Bronchial epithelial cell (primary cell): ENCODE data around the gene RNF113A. TPM values are rescaled to one million over a fixed set of nuclear protein-coding genes. Genes with fewer than 3 reads are reported as not detected.
A peak's percentile ranks its signal among the peaks of the same experiment; 100 is the strongest.
"Not testable (repeated sequence)": the region's sequence is repeated elsewhere in the genome, so short reads cannot be mapped to it uniquely, and the experiment has no call there.

Experiments
- DNase-seq: peaks from one replicate; pipeline ENCODE4 v3.0.0-alpha.2; 2010; ENCODE audit warnings: low read depth
- FAIRE-seq: peaks from 2 replicates; lab custom pipeline; 2011; peaks lifted over from hg19 to GRCh38; lab: Jason Lieb, UNC
- H3K27me3 ChIP-seq: 2 replicates; pipeline ENCODE4 v1.5.1; 2011; ENCODE audit warnings: low read length; ENCODE audit not compliant: control insufficient read depth, insufficient read depth
- H3K36me3 ChIP-seq: 2 replicates; pipeline ENCODE4 v1.5.1; 2011; ENCODE audit warnings: low read length; ENCODE audit not compliant: control insufficient read depth, insufficient read depth
- H3K4me3 ChIP-seq: 2 replicates; pipeline ENCODE4 v1.5.1; 2011; ENCODE audit warnings: mild to moderate bottlenecking, low read depth, low read length, control low read depth
- total RNA-seq: library from RNA; depleted of rRNA; stranded (reverse); fragments of >200 nt; gene quantifications from 2 replicates; pipeline ENCODE4 v1.2.1, GENCODE V29; 2014
- TF ChIP-seq, protein P1 (sequence below): IDR thresholded peaks from 2 replicates; pipeline ENCODE4 v1.5.1; 2011; ENCODE audit warnings: mild to moderate bottlenecking, moderate library complexity, low read length, control low read depth, inconsistent platforms; ENCODE audit not compliant: insufficient read depth, severe bottlenecking

The RNF113A gene
- total RNA-seq, 1 donor from 2014 or later: 17.6 TPM

DNA sequence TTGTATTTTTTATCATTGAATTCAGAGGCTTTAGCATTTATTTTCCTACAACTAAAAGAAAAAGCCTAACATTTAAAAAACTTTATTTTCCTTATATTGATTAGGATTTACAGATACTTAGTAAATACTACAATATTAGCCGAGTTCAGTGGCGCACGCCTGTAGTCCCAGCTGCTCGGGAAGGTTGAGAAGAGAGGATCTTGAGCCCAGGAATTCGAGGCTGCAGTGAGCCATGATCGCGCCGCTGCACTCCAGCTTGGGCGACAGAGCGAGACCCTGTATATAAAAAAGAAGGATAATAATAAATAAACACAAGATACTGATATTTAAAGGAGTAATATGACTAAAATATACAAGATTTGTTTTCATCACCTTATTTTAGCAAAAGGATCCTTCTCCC is 18.1 kb downstream of the RNF113A start:
- Histone ChIP-seq H3K4me3 (peak overlapping the region; percentile 43), H3K27me3 (no peaks in the 10 kb centered on the region), H3K36me3 (no peaks in the 10 kb centered on the region)
- no peak for FAIRE-seq
- TF ChIP-seq, protein P1, sequence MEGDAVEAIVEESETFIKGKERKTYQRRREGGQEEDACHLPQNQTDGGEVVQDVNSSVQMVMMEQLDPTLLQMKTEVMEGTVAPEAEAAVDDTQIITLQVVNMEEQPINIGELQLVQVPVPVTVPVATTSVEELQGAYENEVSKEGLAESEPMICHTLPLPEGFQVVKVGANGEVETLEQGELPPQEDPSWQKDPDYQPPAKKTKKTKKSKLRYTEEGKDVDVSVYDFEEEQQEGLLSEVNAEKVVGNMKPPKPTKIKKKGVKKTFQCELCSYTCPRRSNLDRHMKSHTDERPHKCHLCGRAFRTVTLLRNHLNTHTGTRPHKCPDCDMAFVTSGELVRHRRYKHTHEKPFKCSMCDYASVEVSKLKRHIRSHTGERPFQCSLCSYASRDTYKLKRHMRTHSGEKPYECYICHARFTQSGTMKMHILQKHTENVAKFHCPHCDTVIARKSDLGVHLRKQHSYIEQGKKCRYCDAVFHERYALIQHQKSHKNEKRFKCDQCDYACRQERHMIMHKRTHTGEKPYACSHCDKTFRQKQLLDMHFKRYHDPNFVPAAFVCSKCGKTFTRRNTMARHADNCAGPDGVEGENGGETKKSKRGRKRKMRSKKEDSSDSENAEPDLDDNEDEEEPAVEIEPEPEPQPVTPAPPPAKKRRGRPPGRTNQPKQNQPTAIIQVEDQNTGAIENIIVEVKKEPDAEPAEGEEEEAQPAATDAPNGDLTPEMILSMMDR: no peak
- DNase-seq: no peak

DNA sequence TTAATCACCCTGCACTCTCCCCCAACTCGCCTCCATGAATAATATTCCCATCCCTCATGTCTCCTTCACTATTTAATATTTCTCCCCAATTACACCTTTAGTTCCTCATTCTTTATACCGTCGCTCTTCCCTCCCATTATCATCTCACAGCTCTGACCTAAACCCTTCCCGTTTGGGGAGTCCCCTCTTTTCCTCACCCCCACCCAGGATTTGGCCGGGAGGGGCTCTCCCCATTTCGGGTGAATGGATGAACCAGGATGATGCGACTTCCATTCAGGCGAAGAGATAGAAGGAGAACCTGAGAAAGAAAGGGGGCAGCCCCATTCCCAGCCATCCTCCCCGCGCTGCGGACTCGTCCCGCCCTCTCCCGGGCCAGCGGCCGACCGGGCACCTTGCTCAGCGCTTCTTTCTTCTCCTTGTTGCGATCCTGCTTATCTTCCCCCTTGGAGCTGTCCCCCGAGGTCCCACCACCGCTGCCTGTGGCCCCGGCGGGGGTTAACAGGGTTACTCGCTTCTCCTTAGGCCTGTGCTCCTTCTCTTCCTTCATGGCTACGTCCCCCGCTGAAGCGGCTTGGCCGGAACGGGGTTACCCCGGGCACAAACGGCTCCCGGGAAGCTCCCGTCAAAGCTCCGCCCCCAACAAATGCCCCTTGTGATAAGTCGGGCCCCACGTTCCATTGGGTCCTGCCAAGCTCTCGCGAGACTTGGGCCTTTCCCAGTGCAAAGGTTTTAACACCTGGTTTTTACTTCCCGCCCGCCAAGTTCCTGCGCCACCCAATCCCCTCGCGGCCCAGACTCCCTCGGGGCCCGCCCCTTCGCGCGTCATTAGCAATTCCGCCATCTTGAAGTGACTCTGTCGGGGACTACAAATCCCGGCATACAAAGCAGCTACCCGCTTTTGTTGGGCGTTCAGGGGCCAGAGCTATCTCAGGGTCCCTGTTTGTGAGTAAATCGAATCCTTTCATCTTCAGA is 18.9 kb downstream of the RNF113A start, which contains the start of gene UPF3B:
Gene UPF3B, minus strand, starts transcription at position 582 of the 972 bp plus-strand sequence. Its CDS starts 35 bp downstream, at position 547.
- TF ChIP-seq, protein P1: no peak
- FAIRE-seq (no peak), DNase-seq (peak; percentile 91)
- Histone ChIP-seq H3K27me3 (no peaks in the 10 kb centered on the region), H3K36me3 (no peaks in the 10 kb centered on the region), H3K4me3 (peak within 1 kb of the TSS; percentile 51)

DNA sequence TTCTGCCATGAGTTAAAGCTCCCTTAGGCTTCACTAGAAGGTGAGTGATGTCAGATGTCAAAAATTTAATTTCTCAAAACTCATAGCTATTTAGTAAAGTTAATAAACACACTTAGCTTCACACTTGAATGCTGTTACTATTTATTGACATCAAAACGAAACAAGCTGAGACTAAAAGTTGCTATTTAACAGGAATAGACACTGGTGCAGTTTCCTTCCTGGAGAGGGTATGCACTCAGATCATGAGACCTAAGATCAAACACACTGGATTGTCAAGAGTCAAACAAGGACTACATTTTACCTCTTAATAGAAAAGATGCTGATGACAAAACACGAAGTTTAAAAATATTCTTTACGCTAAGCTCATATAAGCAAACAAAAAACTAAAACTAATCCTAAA is 37.6 kb downstream of the RNF113A start:
- FAIRE-seq (no peak), DNase-seq (no peak)
- H3K36me3 ChIP-seq: no peaks in the 10 kb centered on the region
- TF ChIP-seq, protein P1: no peak
- H3K27me3 ChIP-seq: no peaks in the 10 kb centered on the region
- H3K4me3 ChIP-seq: no peak overlapping the region

GRCh38 chrX:119828446-119828845 is 43.1 kb downstream of the RNF113A start:
- H3K4me3 ChIP-seq: no peak overlapping the region
- no peaks in the 10 kb centered on the region for H3K36me3 ChIP-seq
- no peak for DNase-seq
- FAIRE-seq: no peak
- H3K27me3 ChIP-seq: no peaks in the 10 kb centered on the region
- TF ChIP-seq, protein P1: no peak

DNA sequence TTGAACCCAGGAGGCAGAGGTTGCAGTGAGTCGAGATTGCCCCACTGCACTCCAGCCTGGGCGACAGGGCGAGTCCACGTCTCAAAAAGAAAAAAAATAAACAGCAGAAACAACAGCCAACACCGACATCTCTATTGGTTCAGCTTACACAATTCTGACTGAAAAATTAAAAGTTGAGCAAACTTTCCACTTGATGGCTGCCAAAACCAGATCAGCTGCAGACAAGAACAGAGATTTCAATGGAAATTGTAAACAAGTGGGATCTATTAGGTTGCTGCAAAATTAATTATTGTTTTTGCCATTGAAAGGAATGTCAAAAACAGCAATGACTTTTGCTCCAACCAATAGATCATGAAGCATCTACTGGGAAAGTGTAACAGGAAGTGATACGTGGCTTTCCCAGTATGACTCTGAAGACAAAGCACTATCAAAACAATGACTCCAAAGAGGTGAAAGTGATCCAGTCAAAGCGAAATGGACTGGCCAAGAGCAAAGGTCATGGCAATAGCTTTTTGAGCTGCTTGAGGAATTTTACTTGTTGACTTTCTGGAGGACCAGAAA is 45.1 kb downstream of the RNF113A start:
- no peaks in the 10 kb centered on the region for H3K27me3 ChIP-seq
- no peak for FAIRE-seq
- H3K4me3 ChIP-seq: no peak overlapping the region
- no peaks in the 10 kb centered on the region for H3K36me3 ChIP-seq
- DNase-seq: peak; percentile 9
- TF ChIP-seq, protein P1: no peak

- H3K27me3 ChIP-seq, H3K4me3 ChIP-seq, DNase-seq, H3K36me3 ChIP-seq, FAIRE-seq: not testable (repeated sequence)
Observed at GRCh38 chrX:119824221-119824620, 47.3 kb downstream of the RNF113A start.

- not testable (repeated sequence) for H3K4me3 ChIP-seq, H3K36me3 ChIP-seq, H3K27me3 ChIP-seq, FAIRE-seq
- DNase-seq: peak; percentile 11
Observed at GRCh38 chrX:119821703-119822102, 49.8 kb downstream of the RNF113A start.
